ENCODE measurements around the gene FDCSP. TPM values are rescaled to one million over a fixed set of nuclear protein-coding genes. Genes with fewer than 3 reads are reported as not detected.
"Not testable (repeated sequence)": the region's sequence is repeated elsewhere in the genome, so short reads cannot be mapped to it uniquely, and the experiment has no call there.

Gene FDCSP
- total RNA-seq, 1 donor from 2014 or later = not detected

- H3K9me3 Mint-ChIP-seq (ENCODE audit: unreplicated experiment) = no peaks in the 10 kb centered on the region
- no peaks in the 10 kb centered on the region for H3K4me1 Mint-ChIP-seq (ENCODE audit: unreplicated experiment)
- DNase-seq (ENCODE audit: extremely low spot score, unreplicated experiment) = no peak
- H3K27me3 Mint-ChIP-seq (ENCODE audit: unreplicated experiment) = peaks cover 2% of the 10 kb centered on the region
- H3K36me3 Mint-ChIP-seq (ENCODE audit: unreplicated experiment) = no peaks in the 10 kb centered on the region
- no peak overlapping the region for H3K27ac Mint-ChIP-seq (ENCODE audit: unreplicated experiment)
- TF ChIP-seq CTCF (IDR thresholded peaks at IDR 0.05) = no peak
- no peak overlapping the region for H3K4me3 Mint-ChIP-seq (ENCODE audit: unreplicated experiment)
Observed at GRCh38 chr4:70239131-70239883, 13.4 kb downstream of the FDCSP start.

GRCh38 chr4:70239884-70240591 lies 14.1 kb downstream of the FDCSP start:
- no peak for DNase-seq (ENCODE audit: extremely low spot score, unreplicated experiment)
- H3K9me3 Mint-ChIP-seq (ENCODE audit: unreplicated experiment) = no peaks in the 10 kb centered on the region

GRCh38 chr4:70242297-70242696 lies 16.4 kb downstream of the FDCSP start, which contains the start of gene CSN3:
CSN3 (plus strand) TSS chr4:70242597; CDS start chr4:70244820, 2,223 bp downstream.
- H3K27ac Mint-ChIP-seq (ENCODE audit: unreplicated experiment); H3K4me1 Mint-ChIP-seq (ENCODE audit: unreplicated experiment); H3K36me3 Mint-ChIP-seq (ENCODE audit: unreplicated experiment); H3K9me3 Mint-ChIP-seq (ENCODE audit: unreplicated experiment); H3K4me3 Mint-ChIP-seq (ENCODE audit: unreplicated experiment); H3K27me3 Mint-ChIP-seq (ENCODE audit: unreplicated experiment); DNase-seq (ENCODE audit: extremely low spot score, unreplicated experiment): not testable (repeated sequence)

More at GRCh38 chr4:70239884-70240591, 14.1 kb downstream of the FDCSP start:
- no peaks in the 10 kb centered on the region for H3K36me3 Mint-ChIP-seq (ENCODE audit: unreplicated experiment)
- no peak for TF ChIP-seq CTCF (IDR thresholded peaks at IDR 0.05)
- H3K4me1 Mint-ChIP-seq (ENCODE audit: unreplicated experiment) = no peaks in the 10 kb centered on the region
- peaks cover 2% of the 10 kb centered on the region for H3K27me3 Mint-ChIP-seq (ENCODE audit: unreplicated experiment)
- no peak overlapping the region for H3K27ac Mint-ChIP-seq (ENCODE audit: unreplicated experiment)
- H3K4me3 Mint-ChIP-seq (ENCODE audit: unreplicated experiment) = no peak overlapping the region

GRCh38 chr4:70243091-70243490 lies 17.2 kb downstream of the FDCSP start:
- H3K36me3 Mint-ChIP-seq (ENCODE audit: unreplicated experiment) = no peaks in the 10 kb centered on the region
- no peak overlapping the region for H3K4me3 Mint-ChIP-seq (ENCODE audit: unreplicated experiment)
- TF ChIP-seq CTCF (IDR thresholded peaks at IDR 0.05) = no peak
- DNase-seq (ENCODE audit: extremely low spot score, unreplicated experiment) = no peak
- peaks cover 2% of the 10 kb centered on the region for H3K27me3 Mint-ChIP-seq (ENCODE audit: unreplicated experiment)
- no peaks in the 10 kb centered on the region for H3K9me3 Mint-ChIP-seq (ENCODE audit: unreplicated experiment)
- H3K27ac Mint-ChIP-seq (ENCODE audit: unreplicated experiment) = no peak overlapping the region
- no peaks in the 10 kb centered on the region for H3K4me1 Mint-ChIP-seq (ENCODE audit: unreplicated experiment)

- H3K27me3 Mint-ChIP-seq (ENCODE audit: unreplicated experiment) = no peaks in the 10 kb centered on the region
Observed at GRCh38 chr4:70251250-70251944, 25.5 kb downstream of the FDCSP start.

More at GRCh38 chr4:70251250-70251944, 25.5 kb downstream of the FDCSP start:
- H3K4me1 Mint-ChIP-seq (ENCODE audit: unreplicated experiment) = no peaks in the 10 kb centered on the region
- TF ChIP-seq CTCF (IDR thresholded peaks at IDR 0.05) = no peak
- no peak overlapping the region for H3K4me3 Mint-ChIP-seq (ENCODE audit: unreplicated experiment)
- DNase-seq (ENCODE audit: extremely low spot score, unreplicated experiment) = no peak
- H3K36me3 Mint-ChIP-seq (ENCODE audit: unreplicated experiment) = no peaks in the 10 kb centered on the region
- H3K9me3 Mint-ChIP-seq (ENCODE audit: unreplicated experiment) = no peaks in the 10 kb centered on the region
- H3K27ac Mint-ChIP-seq (ENCODE audit: unreplicated experiment) = no peak overlapping the region

All from osteocyte (in vitro differentiated cells).